KBM-7 (cell line): ENCODE data around the gene ROCK2.

Experiments used
- DNase-seq: peaks from one replicate; pipeline ENCODE4 v3.0.0-alpha.2; 2015
- in situ Hi-C: fragments of 300-500 bp; cut with MboI; formaldehyde crosslinking; loops from 2 replicates; pipeline ENCODE4 v1.14.3; 2020; ENCODE audit warnings: low sequenced_read_pairs, low pct_unique_long_range_greater_than_20kb, mixed read lengths

The ROCK2 gene

GRCh38 chr2:11215407-11215806 is 129.0 kb downstream of the ROCK2 start:
- in situ Hi-C loops: no loop called here
- no peak for DNase-seq

DNA sequence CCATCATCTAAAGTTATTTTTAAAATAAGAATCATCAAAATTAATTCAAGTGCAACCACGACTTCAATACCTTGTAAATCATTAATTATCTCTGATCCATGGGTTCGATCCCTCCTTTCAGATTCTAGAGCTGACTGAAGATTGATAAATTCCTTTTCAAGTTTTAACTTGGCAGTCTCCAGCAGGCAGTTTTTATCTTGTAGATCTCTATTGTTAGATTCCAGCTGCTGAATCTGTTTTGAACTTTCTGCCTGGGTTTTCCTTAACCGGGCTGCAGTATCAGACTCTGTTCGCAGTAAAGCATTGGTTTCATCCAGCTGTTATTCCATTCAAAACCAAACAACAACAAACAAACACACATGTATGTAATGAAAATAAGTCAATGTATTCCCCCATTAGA is 129.7 kb downstream of the ROCK2 start:
- DNase-seq: no peak
- in situ Hi-C loops: no loop called here

DNA sequence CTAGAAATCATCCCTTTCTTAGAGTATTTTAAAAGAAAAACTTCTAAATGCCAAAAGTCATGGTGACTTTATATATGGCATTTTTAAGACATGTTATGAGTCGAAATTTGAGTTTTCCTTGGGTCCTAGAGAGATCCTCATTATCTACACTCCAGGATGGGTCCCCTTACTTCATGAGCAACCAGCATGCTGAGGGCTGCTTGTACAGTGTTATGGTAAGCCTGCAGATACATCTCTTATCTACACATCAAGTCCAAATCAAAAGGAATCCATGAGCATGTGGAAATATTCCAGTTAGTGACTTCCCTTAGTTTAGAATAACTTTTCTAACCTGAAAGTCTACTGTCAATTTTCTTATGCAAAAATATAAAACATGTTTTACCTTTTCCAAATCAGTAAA is 130.5 kb downstream of the ROCK2 start:
- in situ Hi-C loops: no loop called here
- no peak for DNase-seq

DNA sequence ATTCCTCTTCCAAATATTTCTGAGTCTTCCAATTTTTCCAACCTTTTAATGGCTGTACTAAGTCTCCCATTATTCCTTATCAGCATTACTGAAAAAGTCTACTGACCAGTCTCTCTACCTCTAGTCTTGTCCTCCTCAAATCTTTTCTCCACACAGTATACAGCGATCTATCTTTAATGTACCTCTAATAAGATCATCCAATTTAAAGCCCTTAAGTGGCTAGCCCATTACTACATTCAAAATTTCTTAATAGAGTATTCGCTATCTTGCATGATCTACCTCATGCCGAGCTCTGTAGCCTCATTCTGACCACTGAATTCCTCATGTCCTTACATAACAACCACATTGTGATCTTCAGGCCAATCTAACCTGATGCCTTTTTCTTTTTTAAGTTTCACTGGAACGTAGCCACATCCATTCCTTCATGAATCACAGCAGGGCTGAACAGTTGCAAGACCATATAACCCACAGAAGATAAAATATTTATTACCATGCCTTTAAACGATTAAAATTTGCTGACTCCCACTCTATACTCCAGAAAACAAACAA is 131.3 kb downstream of the ROCK2 start:
- DNase-seq: no peak
- in situ Hi-C loops: no loop called here

DNA sequence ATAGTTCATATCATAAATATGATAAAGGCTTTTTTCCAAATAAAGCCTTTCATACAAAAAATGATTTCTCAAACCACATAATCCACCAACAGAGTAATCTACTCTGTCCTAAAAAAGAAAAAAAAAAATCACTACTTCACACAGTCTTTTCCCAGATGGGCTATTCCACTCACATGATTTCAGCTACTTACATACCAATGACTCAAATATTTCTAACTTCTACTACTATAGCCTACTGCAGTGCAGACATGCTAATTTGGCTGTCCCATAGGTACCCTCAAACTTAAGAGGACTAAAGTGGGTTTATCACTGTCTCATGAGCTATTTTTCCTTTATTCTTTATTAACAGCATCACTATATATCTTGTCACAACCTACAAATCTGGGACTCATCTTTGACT is 131.8 kb downstream of the ROCK2 start:
- in situ Hi-C loops: no loop called here
- DNase-seq: no peak

- DNase-seq: no peak
- in situ Hi-C loops: no loop called here
These were observed 136.4 kb downstream of the ROCK2 start for GRCh38 chr2:11208083-11208482.

DNA sequence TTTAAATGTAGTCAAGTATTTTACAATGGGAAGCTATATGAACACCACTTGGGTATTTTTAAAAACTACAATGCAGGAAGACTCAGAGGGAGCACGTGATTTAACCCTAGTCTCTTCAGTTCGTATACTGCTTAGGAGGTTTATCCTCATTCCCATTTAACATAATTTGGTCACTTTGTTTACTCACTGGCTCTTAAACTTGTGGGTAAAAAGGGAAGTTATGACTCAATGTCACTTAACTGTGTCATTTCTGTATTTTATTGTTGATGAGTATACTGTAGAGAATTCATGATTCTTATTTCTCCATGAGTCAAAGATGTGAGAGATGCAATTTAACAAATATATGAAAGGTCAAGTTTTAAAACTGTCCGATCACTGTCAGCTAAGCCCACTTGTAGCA is 141.0 kb downstream of the ROCK2 start:
- peak; percentile 36 for DNase-seq
- in situ Hi-C loops: no loop called here

DNA sequence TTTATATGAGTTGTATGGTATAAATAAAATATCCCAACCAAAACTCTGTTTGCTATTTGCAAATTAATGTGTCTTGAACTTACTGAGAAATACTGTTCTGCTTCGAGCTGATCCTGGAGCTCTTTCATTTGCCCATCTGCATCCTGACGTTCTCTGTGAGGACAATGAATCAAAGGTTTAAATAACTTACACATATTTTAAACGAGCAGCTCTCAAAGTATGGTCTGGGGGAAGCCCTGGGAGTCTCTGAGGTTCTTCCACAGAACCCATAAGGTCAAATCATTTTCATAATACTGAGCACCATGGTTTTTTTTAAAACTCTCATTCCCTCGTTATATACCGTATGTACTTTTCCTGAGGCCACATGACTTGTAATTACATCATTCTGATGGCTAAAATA is 142.5 kb downstream of the ROCK2 start:
- DNase-seq: no peak
- in situ Hi-C loops: no loop called here

DNA sequence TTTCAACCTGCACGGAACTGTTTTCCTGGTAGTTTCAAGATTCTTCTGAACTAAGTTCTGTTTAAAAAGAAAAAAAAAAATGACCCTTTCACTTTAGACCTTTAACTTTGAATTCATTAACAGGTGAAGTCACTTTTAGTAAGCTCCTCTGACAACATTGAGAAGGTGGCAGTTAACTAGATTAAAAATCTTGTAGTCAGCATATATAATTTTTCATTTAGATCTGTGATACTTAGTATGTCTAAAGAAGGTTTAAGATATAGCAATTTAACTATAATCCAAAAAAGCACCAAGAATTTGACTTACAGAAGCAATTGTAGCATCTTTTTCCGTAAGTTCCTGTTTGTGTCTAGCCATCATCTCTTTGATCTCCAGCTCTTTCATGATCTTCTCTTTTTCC is 143.8 kb downstream of the ROCK2 start:
- in situ Hi-C loops: no loop called here
- DNase-seq: no peak

DNA sequence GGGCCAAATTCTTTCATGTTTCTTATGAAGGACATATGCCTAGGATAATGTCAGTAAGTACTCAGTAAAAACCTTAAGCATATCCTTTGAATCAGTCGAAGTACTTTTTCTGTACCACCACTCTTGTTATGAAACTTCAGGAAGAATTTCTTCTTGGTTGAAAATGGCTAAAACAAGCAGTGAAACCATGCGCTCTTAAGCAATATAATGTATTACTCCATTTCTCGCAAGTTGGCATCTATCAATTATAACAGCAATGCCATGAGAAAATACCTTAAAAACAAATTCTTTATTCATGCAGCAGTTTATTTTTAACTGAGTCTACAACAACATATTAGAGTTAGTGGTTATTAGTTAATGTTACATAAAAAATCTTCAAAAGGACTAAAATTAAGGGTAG is 148.2 kb downstream of the ROCK2 start:
- DNase-seq: no peak
- in situ Hi-C loops: no loop called here

GRCh38 chr2:11187731-11188130 is 156.7 kb downstream of the ROCK2 start:
- in situ Hi-C loops: no loop called here
- DNase-seq: peak; percentile 28

- no peak for DNase-seq
- in situ Hi-C loops: no loop called here
These were observed 157.3 kb downstream of the ROCK2 start for GRCh38 chr2:11187083-11187619.

DNA sequence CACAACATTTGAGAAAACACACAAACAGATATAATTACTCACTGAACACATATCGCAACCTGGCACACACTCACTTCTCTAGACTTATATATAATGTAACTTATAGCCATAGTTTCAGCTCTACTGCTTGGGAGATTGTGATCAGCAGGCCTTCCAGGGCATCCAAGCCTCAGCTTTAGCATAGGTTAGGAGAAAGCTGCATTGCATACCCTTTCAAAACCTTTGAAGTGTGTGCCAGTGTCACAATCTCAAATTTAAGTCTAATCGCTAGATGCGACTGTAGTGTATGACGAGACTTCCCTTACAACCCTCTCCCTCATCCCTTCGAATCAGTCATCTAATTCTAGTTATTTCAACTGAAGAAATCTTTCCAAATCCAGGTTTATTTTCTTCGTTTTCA is 158.3 kb downstream of the ROCK2 start:
- in situ Hi-C loops: no loop called here

GRCh38 chr2:11182951-11183350 is 161.5 kb downstream of the ROCK2 start:
- in situ Hi-C loops: no loop called here
- DNase-seq: no peak

More for the DNA sequence above, 158.3 kb downstream of the ROCK2 start:
- DNase-seq: no peak

DNA sequence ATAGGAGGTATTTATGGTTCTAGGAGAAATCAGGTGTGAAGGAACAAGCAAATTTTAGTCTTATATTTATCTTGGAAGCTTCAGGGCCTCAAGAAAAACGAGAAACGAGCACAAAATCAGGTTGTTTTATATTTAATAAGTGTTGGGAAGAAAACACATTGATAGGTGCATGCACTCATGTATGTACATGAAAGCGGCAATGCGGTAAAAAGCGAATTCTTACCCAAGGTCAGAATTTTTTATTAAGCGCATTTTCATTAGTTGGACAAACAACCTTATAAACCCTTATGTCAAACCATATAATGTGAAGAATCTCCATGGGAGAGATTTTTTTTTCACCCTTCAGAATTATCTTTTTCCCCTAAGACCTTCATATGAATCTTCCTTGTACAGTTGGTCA is 163.8 kb downstream of the ROCK2 start:
- no peak for DNase-seq

DNA sequence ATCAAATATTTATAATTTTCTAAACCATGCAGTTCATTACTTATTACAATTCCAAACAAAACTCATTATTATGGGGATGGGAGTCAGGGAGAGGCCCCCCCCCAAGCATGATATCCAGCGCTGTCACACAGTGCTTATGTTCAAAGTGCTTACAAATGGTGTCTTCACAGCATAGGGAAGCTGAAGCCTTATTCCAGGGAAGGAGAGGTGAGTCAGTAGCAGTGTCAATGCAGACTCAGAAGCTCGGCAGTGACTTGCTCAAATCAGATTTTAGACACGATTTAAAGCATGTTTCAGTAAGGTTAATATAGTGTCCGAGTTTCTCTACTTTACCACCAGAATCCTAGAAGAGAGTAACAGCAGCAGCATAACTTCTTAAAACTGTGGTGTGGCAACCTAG is 164.5 kb downstream of the ROCK2 start:
- in situ Hi-C loops: no loop called here
- DNase-seq: no peak

More for the DNA sequence above, 163.8 kb downstream of the ROCK2 start:
- in situ Hi-C loops: no loop called here

DNA sequence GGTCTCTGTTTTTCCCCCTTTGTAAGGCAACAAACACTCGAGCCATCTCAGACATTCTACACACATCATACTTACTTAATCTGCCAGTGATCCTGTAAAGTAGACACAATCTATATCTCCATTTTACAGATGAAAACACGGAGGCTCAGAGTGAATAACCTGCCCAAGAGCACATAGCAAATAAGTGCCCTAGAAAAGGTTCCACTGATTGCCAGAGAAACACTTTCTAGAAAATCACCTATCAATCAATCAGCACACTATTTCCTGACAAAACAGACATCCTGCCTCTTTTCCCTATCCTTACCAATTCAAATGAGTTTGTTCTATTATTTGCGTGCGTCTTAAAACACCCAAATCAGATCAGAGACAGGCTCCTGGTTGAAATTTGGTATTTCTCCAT is 165.2 kb downstream of the ROCK2 start:
- in situ Hi-C loops: no loop called here
- DNase-seq: no peak

- in situ Hi-C loops: no loop called here
- DNase-seq: peak; percentile 15
These were observed 166.4 kb downstream of the ROCK2 start for GRCh38 chr2:11177871-11178690.

GRCh38 chr2:11175293-11175795 is 169.1 kb downstream of the ROCK2 start:
- DNase-seq: peak; percentile 76
- in situ Hi-C loops: no loop called here

DNA sequence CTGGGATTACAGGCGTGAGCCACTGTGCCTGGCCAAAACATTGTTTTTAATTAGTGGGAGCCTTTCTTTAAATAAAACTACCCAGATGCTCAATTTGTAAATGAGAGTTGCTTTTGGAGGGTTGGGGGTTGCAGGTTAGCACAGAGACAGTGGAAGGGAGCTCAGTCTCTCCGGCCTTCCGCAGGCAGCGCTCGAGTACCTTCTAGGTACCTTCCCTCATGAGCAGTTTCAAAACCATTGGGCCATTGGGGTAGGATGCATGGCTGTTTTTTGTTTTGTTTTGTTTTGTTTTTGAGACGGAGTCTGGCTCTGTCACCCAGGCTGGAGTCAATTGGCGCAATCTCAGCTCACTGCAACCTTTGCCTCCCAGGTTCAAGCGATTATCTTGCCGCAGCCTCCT is 170.2 kb downstream of the ROCK2 start:
- in situ Hi-C loops: no loop called here

GRCh38 chr2:11169333-11169732 is 175.1 kb downstream of the ROCK2 start:
- no peak for DNase-seq
- in situ Hi-C loops: no loop called here

More for the DNA sequence above, 170.2 kb downstream of the ROCK2 start:
- DNase-seq: no peak
